Measurements from ENCODE around the gene RHD.
"Not testable (repeated sequence)": the region's sequence is repeated elsewhere in the genome, so short reads cannot be mapped to it uniquely, and the experiment has no call there.

RHD gene

DNA sequence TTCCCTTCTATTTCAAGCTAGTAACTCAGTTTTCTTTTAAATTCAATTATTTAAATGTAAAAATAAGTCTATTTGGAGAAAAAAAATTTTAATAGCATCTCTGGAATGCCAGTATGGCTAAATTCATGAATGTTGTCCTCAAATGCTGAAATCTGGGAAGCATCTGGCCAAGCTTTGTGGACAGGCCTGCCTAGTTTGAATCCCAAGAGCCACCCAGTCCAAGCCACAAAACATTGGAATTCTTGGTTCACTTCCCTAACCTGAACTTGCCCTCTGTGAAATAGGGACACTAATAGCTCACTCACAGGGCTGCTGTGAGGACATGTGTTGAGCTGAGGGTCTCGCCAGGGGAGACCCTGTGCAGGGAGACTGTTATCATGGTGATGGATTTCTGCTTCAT, 37.2 kb downstream of the RHD start:
- not testable (repeated sequence) for DNase-seq

DNA sequence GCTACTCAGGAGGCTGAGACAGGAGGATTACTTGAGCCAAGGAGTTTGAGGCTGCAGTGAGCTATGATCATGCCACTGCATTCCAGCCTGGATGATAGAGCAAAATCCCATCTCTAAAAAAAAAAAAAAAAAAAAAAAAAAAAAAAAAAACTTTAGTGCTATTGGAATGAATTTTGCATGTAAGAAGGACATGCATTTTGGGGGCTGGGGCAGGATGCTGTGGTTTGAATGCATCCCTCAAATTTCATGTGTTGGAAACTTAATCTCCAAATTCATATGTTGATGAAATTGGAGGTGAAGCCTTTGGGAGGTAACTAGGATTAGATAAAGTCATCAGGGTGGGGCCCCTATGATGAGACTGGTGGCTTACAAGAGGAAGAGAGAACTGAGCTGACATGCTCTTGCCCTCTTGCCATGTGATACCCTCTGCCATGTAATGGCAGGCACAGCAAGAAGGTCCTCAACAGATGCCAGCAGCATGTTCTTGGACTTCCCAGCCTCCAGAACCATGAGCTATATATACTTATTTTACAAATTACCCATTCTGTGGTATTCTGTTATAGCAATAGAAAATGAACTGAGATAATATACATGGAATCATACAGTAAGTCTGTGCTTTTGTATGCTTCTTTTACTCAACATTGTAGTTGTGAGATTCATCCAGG, 40.6 kb downstream of the RHD start:
- not testable (repeated sequence) for DNase-seq

DNA sequence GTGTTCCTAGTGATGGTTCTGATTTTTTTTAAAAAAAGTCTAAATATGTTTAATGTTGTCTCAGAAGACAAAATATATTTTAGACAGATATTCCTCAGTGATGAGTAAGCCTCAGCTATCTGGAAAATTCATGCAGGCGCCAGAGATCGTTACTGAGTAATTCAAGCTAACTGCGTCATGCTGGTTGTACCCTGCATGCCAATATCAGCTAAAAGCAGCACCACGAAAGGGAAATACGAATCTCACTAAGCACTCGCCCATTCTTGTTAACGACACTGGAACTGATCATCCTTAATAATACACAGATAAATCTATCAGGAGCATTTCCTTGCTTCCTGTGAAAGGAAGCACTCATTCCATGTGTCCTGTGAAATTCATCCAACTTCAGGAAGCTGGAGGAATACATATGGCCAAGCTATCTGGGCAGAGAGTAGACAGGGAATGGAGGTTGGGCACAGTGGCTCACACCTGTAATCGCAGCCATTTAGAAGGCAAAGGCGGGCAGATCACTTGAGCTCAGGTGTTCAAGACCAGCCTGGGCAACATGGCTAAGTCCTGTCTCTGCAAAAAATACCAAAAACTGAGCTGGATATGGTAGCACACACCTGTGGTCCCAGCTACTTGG, 48.1 kb downstream of the RHD start:
- not testable (repeated sequence) for DNase-seq

DNA sequence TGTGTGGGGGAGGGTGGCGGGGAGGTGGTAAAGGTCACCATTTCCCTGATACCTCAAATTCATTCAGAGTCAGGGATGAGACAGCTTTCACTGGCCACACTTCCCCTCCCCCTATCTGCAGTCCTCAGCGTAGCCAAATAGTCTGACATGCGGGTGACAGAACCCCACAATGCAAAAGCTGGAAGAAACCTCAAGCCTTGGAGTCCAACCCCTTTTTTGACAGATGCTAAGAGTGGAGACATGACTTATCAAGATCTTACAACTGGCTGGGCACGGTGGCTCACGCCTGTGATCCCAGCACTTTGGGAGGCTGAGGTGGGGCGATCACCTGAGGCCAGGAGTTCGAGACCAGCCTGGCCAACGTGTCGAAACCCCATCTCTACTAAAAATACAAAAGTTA, 49.8 kb downstream of the RHD start:
- not testable (repeated sequence) for DNase-seq

DNA sequence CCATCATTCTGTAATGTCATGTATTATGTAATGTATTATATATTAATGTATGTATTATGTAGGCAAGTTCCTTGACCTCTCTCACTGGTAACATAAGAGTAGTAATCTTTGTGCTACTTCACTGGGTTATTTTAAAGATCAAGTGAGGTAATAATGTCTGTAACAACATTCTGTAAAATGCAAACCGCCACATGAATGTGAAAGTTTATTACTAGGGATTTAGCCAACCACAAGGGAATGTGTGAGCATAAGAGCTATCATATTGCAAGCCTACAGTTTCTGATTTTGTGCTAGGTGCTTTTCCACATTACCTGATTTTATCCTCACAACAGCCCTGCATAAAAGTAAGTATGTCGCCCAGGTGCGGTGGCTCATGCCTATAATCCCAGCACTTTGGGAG, 52.1 kb downstream of the RHD start:
- DNase-seq: not testable (repeated sequence)

DNA sequence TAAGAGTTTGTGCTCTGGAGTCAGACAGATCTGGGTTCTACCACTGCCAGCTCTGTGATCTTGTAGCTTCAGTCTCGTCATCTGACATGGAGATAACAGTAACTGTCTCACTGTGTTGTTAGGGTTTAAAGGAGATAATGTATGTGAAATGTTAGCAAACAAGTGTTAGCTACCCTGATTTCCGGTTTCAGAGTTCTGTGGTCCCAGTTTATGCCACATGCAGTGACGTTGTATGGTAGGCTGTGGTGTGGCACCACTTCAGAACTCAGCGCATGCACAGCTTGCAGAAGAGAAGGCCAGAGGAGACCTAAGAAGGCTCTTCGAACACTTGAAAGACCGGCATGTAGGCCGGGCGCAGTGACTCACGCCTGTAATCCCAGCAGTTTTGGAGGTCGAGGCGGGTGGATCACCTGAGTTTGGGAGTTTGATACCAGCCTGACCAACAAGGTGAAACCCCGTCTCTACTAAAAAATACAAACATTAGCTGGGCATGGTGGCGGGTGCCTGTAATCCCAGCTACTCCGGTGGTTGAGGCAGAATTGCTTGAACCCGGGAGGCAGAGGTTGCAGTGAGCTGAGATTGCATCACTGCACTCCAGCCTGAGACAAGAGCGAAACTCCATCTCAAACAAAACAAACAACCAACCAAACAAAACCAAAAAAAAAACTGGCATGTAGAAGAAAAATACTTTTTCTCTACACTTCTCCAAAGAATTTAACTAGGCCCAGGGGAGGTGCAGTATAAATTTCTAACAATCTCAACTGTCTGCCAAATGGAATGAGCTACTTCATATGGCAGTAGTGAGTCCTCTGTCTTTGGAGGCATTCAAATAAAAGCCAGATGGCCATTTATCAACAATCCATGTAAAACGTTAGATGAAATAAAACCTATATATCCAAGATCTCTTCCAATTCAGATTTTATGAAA, 55.8 kb downstream of the RHD start:
- DNase-seq: not testable (repeated sequence)

DNA sequence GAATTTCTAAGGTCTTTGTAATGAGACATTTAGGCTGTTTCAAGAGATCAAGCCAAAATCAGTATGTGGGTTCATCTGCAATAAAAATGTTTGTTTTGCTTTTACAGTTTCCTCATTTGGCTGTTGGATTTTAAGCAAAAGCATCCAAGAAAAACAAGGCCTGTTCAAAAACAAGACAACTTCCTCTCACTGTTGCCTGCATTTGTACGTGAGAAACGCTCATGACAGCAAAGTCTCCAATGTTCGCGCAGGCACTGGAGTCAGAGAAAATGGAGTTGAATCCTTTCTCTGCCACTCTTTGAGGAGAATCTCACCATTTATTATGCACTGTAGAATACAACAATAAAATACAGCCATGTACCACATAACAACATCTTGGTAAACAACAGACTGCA, 56.5 kb downstream of the RHD start:
- not testable (repeated sequence) for DNase-seq

DNA sequence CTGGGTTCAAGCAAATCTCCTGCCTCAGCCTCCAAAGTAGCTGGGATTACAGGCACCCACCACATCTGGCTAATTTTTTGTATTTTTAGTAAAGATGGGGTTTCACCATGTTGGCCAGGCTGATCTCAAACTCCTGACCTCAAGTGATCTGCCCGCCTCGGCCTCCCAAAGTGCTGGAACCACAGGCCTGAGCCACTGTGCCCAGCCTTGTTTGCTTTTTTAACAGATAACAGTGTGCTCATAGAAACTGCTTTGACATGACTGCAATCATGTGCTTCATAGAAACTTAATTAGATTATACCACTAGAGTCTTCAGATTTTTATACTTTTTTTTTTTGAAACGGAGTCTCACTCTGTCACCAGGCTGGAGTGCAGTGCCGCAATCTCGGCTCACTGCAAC, 57.0 kb downstream of the RHD start:
- not testable (repeated sequence) for DNase-seq

DNA sequence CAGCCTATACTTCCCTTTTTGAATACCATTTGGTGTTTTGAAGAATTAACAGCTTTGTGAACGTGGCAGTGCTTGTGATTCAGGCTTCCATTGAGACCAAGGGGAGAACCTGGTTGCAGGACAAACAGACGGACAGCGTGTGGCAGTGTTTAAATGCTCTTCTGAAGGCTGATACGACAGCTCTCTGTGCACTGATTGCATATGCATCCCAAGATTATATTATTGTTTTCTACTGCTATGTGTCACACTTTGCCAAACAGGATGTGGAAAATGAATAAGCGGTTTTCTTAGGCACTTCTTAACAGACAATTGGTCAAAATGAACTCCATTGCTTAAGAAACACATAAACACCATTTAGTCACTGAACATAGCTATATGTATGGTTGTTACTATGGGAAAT, 57.6 kb downstream of the RHD start:
- DNase-seq: not testable (repeated sequence)

DNA sequence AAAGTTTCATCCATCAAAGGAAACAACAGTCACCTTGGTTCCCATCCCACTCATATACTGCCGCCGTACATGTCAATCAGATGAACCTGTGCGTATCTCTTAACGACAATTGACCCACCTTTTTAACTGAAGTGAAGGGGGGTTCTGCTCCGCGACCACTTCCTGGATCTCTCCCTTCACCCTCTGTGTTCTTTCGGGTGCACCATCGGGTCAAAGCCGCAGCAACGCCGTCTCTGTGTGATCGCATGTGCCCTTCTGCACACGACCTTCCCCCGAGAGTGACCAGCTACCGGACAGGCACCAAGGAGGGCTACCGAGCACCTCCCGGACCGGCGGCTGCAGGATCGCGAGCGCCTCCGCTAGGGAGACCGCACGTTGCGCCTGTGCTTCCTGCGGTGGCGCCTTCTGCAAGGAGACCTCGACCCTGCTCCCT, 64.6 kb downstream of the RHD start:
- peak; percentile 7 for DNase-seq

DNA sequence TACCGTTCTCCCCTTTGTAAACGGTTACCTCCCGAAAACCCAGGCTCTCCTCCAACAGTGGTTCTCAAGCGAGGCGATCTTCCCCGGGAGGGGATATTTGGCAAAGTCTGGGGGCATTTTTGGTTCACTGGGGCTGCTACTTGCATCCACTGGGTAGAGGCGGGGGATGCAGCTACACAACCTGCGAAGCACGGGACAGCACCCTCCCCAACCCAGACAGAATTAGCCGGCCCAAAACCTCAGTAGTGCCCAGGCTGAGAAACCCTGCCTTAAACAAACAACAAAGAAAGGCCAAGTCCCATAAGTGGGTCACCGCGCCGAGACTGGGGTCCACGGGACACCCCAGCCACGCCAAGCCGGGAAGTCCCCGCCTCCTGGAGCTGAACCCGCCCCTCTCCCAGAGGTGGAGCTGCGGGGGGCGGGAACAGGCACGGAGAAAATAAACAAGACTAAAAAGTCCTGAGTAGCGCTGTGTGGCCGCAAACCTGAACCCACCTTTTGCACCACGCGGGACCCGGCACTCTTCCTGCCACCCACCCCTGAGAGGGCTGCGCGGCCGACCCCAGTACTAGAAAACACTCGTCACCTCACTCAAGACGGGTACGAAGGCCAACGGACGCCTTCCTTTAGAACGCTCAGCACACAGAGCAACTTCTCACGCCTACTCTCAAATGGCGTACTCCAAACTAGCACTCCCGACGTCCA, 65.3 kb downstream of the RHD start:
- DNase-seq: peak; percentile 20

DNA sequence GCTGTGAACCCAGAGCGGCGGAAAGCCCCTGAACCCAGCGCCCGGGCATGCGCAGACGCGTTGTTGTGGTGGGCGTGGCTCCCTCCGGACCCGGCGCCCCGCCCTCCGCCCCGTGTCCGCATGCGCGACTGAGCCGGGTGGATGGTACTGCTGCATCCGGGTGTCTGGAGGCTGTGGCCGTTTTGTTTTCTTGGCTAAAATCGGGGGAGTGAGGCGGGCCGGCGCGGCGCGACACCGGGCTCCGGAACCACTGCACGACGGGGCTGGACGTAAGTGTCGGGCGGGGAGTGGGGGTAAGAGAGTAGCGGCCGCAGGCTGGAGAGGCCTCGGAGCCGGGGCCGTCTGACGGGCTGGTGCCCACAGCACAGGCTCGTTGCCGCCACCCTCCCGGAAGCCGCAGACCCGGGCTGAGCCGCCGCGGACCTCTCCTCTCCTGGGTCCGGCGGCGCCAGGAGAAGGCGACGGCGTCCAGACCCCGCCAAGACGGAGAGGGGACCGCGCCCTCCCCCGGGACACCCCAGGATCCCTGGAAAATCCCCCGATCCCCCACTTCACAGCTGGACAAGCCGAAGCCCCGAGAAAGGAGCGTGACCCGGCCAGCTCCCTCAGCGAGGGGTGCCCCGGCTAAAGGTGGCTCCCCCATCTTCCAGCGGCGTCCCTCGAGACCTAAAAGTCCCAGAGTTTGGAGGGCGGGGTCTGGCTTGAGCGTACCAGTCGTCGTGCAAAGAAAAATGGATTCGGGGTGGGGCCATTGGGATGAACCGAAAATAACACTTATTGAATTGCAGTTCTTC, 66.1 kb downstream of the RHD start, which contains the start of gene TMEM50A:
Gene TMEM50A, plus strand, starts transcription at position 147 of the 794 bp plus-strand sequence. CDS start 2,153 bp downstream, outside the sequence.
- peak; percentile 87 for DNase-seq

DNA sequence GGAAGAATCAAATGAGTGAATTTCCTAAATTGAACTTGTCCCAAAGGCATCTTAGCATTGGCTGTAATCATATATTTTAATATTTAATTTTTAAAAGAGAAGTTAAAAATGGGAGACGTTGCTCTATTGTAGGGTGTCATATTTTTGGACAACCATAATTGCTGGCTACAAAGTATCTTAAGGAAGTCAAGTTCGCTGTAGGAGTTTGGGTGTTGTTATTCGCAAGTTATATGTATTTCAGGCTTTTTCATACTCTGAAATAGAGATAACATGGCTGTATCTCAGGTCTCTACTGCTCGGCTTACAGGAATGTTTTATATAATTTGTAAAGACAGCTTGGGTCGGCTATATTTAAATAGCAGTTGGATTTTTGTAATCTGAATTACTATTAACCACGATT, 66.7 kb downstream of the RHD start:
- DNase-seq: no peak

DNA sequence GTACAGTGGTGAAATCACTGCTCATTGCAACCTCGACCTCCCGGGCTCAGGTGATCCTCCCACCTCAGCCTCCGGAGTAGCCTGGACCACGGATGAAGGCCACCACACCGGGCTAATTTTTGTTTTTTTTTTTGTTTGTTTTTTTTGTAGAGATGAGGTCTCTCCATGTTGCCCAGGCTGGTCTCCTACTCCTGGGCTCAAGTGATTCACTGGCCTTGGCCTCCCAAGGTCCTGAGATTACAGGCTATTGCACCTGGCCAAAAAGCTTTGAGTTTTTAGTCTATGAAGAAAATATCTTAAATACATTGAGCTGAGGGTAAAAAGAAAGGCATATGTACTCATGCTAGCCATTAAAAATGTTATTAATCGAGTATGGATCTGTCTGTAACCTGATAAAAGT, 69.4 kb downstream of the RHD start:
- no peak for DNase-seq

DNA sequence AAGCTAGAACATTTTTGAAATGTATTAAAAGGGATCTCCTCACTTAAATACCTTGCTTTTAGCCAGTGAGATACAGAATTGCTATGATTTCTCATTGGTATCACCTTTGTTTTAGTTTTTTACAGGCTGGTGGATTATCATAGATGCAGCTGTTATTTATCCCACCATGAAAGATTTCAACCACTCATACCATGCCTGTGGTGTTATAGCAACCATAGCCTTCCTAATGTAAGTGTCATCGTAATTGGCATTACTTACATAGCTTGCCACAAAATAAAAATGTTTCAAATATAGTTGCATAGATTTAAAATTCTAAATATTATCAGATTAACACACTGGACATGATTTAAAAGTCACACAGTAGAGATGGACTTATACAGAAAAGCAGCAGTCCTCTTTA, 70.5 kb downstream of the RHD start:
- DNase-seq: no peak

DNA sequence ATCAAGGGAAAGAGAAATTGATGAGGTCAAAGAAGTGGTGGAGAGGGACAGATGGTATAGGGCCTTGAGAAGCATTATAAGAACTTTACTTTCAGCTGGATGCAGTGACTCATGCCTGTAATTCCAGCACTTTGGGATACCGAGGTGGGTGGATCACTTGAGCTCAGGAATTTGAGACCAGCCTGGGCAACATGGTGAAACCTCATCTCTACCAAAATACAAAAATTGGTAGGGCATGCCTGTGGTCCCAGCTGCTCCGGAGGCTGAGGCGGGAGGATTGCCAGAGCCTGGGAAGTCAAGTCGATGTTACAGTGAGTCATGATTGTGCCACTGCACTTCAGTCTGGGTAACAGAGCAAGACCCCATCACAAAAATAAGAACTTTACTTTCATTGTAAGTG, 71.6 kb downstream of the RHD start:
- DNase-seq: no peak

DNA sequence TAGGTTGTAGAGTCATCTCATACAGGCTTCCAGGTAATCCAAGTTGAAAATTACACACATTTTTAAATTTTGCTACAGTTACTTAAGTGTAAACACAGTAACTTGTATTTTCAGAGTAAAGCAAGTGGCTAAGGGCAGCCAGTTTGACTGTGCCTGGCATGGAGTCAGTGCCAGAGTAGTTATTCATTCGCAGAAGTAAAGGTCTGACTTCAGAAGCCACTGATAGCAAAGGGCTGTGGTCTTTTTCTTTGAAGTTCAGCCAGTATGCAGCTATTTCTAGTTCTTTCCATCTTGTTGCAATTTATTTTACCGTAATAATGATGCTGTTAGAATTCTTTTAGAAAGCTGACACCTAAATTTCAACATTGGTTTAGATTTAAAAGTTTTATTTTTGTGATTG, 75.2 kb downstream of the RHD start:
- DNase-seq: no peak

DNA sequence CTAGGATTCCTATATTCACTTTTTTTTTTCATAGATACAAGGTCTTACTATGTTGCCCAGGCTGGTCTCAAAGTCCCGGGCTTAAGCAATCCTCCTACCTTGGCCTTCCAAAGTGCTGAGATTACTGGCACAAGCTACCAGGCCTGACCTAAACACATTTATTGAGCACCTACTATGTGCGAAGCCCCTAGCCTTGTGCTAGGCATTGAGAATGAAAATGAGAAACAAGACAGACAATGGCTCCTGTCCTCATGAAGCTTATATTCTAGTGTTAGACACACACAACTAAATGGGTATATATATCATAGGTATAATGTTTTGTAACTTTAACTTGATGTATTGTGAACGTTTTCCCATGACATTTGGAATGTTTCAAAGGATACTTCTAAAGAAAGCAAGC, 77.3 kb downstream of the RHD start:
- DNase-seq: no peak

DNA sequence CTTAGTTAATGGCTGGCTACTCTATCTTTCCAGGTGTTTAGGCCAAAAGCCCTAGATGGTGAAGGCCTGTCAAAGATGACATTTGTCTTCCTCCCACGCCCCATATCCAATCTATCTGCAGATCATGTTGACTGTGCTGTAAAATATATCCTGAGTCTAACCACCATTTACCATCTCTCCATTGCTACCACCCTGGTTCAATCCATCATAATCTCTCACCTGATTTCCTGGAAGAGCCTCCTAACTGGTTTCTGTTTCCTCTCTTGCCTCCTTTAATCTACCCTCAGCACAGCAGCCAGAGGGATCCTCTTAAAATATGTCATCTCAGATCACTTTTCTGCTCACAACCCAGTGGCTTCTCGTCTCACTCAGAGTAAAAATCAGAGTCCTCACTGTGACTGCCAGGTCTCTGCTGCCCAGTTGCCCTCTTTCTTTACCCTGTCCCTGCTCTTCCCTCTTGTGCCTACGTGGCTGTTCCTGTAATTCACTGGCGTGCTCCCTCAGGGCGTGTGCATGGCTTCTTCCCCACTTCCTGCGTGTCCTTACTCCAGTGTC, 83.6 kb downstream of the RHD start:
- DNase-seq: no peak

DNA sequence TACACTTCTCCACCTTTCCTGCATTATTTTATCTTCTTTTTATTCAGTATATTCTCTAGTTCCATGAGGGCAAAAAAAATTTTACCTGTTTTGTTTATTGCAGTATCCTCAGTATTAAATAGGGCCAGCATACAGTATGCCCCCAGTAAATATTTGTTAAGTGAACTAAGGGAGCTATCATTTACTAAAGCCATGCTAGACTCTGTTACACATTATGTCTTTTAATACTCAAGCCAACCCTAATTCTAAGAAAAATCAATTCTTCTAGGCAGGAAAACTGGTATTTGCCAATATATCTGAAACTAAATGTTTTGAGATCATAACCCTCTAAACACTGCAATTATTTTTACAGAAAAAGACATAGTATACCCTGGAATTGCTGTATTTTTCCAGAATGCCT, 84.1 kb downstream of the RHD start:
- DNase-seq: no peak

DNA sequence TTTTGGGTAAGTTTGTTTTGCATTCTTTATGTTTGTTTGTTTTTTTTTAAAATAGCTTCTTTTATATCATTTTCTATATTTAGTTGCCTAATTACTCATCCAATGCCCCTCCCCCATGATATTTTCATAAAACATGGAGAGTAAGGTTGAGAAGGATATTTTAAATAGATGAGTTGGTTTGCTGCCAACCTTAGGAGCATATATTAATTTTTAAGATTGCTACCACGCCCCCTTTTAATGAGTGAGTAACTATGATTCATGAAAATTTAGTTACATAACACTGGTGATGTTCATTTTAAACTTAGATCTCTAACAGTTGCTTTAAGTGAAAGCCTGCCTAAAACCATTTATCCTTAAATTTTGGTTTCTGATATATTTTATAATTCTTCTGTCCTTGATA, 84.5 kb downstream of the RHD start:
- DNase-seq: no peak

All from activated CD4-positive, alpha-beta T cell treated with anti-CD3 and anti-CD28 coated beads, Interleukin-2, amount 50 U/mL, for 1 hour (primary cell).